C4-2B (cell line): ENCODE results near the gene PLA2G2F.

Experiments used
- ZFX ChIP-seq: fragments of 450-650 bp; IDR thresholded peaks from 2 replicates; pipeline ENCODE4 v1.6.1; 2017
- TF ChIP-seq, protein P1 (sequence below): fragments of 450-650 bp; conservative IDR thresholded peaks from 2 replicates; pipeline ENCODE4 v1.5.1; 2017; ENCODE audit warnings: mild to moderate bottlenecking

DNA sequence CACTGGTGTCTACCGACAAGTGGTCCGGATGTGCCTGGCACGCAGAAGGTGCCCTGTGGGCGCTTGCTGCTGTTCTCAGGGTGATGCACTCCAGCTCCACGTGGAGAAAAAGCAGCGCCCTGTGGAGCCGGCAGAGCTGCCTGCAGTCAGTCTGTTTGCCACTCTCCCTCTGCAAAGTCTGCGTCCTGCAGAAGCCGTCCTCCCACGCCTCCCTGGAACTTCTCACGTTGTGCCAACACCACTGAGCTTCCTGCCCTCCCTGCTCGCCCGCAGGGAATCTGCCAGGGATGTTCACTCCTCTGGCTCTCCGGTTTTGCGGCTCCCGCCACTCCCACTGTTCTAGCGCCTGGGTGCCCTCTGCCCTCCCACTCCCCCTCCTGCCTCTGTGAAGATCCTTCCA is 26.9 kb downstream of the PLA2G2F start:
- TF ChIP-seq, protein P1, sequence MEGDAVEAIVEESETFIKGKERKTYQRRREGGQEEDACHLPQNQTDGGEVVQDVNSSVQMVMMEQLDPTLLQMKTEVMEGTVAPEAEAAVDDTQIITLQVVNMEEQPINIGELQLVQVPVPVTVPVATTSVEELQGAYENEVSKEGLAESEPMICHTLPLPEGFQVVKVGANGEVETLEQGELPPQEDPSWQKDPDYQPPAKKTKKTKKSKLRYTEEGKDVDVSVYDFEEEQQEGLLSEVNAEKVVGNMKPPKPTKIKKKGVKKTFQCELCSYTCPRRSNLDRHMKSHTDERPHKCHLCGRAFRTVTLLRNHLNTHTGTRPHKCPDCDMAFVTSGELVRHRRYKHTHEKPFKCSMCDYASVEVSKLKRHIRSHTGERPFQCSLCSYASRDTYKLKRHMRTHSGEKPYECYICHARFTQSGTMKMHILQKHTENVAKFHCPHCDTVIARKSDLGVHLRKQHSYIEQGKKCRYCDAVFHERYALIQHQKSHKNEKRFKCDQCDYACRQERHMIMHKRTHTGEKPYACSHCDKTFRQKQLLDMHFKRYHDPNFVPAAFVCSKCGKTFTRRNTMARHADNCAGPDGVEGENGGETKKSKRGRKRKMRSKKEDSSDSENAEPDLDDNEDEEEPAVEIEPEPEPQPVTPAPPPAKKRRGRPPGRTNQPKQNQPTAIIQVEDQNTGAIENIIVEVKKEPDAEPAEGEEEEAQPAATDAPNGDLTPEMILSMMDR: no peak
- no peak for TF ChIP-seq ZFX
